Putamen (tissue), 1 donor: Measurements from ENCODE around the gene CCDC54.
"Not testable (repeated sequence)": the region's sequence is repeated elsewhere in the genome, so short reads cannot be mapped to it uniquely, and the experiment has no call there.

Experiments
- DNase-seq: peaks from one replicate; pipeline ENCODE4 v3.0.0-alpha.2; 2016; ENCODE audit warnings: low spot score

CCDC54 gene

GRCh38 chr3:107377151-107377550 is at the start of gene CCDC54:
Gene CCDC54 (plus strand): TSS chr3:107377439. CDS start chr3:107377588, 149 bp downstream.
- no peak for DNase-seq

GRCh38 chr3:107328069-107328468 is 49.2 kb upstream of the CCDC54 start:
- DNase-seq, result no peak

DNA sequence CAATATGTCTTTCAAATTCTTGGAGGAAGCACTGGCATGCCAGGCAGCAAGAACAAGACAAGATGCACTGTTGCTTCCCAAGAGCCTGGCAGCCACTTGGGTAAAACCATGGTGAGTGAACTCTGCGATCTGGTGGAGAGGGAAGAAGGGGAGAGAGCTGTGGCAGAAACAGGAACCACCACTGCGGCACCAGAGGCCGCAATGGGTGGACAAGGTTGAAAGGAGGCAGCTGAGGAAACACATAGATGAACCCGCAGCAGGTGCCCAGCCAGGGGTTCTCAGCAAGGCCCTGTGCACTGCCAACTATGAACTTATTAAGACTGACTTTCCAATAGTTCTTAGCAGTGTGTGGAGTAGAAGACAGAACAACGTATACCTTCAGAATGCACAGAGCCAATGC is 48.2 kb upstream of the CCDC54 start:
- DNase-seq, result no peak

DNA sequence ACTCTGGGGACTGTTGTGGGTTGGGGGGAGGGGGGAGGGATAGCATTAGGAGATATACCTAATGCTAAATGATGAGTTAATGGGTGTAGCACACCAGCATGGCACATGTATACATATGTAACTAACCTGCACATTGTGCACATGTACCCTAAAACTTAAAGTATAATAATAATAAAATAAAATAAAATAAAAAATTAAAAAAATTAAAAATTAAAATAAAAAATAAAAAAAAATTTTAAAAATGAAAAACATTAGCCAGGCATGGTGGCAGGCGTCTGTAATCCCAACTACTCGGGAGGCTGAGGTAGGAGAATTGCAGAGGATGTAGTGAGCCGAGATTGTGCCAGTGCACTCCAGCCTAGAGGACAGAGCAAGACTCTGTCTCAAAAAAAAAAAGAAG is 37.5 kb upstream of the CCDC54 start:
- DNase-seq, result not testable (repeated sequence)

DNA sequence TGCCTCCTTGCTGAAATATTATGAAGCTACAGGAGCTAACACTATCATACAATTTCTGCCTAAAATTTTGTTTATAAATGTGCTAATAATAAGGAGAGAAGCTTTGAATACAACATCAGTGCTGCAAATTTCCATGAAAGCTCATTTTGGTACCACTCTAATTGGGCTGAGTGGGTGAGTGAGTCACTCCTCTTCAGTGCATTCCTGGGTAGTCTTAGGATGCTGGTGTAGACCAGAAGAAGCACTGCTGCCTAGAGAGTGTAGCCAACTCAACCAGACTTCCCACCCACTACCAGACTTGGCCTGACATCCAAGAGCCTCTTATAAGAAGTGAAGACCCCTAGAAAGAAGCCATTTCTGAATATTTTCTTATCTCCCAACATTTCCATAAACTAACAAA is 32.5 kb upstream of the CCDC54 start:
- DNase-seq, result peak; percentile 33

DNA sequence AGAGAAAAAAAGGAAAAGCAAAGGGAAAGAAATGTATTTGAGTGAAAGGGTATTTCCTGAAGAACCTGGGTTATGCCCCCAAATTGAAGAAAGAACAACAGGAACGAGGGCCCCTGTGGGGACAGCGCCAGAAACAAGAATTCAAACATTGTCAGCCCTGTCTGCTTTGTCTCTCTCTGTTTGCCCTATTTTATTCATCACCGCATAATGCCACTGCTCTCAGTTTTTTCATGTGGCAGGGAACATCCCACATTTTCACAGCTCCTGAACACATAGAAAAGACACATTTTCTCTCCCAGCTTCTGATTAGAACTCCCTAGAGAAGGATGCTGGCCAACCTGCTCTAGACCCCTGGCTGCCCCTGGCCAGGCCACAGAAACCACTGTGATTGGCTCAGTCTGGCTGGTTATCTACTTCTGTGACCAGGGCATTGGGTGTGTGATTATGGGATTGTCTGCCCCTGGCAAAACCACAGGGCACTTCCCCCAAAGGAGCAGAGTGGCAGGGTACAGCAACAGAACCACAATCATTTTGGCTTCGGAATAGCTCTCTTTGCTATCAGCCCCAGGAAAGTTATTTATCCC is 31.3 kb upstream of the CCDC54 start:
- peak; percentile 49 for DNase-seq

GRCh38 chr3:107346564-107346963 is 30.7 kb upstream of the CCDC54 start:
- DNase-seq, result no peak

- no peak for DNase-seq
These were observed 29.5 kb upstream of the CCDC54 start for GRCh38 chr3:107347751-107348150.

- DNase-seq, result no peak
These were observed 20.5 kb upstream of the CCDC54 start for GRCh38 chr3:107356706-107357105.

GRCh38 chr3:107361633-107362032 is 15.6 kb upstream of the CCDC54 start:
- DNase-seq, result no peak

- no peak for DNase-seq
These were observed 12.2 kb upstream of the CCDC54 start for GRCh38 chr3:107365051-107365450.

GRCh38 chr3:107366766-107367165 is 10.5 kb upstream of the CCDC54 start:
- DNase-seq, result no peak

- no peak for DNase-seq
These were observed 9.9 kb upstream of the CCDC54 start for GRCh38 chr3:107367353-107367752.

- DNase-seq, result no peak
These were observed 8.4 kb upstream of the CCDC54 start for GRCh38 chr3:107368654-107369398.

DNA sequence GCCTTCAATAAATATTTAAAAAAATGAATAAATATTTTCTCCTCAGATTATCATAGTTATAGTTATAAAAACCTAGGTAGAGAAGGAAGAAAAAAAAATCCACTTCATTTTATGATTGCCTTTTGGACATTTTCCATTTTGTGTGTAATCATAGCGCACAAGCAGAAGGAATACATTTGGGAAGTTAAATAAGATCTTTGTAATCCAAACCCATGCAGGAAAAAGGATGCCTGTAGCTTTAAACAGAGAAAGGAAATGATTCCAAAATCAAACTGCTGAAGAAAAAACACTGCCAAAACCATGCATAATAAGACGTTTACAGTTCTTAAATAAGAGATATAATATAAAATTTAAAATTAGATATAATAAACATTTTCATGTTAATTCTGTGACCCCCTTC is 7.4 kb upstream of the CCDC54 start:
- no peak for DNase-seq

DNA sequence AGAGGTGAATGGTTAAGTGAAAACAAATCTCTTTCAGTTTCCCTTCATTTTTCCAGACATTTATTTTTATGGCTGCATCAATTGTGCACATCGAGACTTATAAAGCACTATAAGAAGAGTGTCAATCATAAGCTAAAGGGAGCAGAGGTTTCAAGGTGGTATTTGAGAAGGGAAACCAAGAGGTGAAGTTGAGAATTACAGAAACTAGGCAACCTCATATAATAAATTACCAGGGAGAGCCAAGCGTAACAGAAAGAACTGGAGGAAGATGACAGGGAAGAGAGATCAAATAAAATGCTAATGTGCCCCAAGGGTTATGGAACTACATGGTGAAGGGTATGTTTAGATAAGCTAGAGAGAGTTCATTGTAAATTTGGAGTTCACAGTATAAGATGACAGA is 6.3 kb upstream of the CCDC54 start:
- DNase-seq, result no peak

DNA sequence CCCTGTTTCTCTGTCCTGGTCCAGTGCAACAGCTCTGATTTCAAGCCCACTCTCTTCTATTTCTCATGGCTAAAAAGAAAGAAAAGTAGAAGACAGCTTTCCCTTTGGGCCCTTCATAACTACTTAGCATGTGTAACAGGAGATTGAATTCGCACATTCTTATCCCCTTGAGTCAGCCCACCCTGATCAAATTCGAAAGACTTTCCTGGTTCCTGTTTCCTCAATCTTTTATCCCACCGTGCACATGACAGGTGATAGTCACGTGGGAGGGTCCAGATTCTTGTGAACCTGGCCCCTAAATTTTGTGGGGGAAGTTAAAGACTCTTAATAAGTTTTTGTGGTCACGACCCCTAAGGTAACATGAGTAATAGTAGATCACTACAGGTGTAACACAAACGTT is 4.7 kb upstream of the CCDC54 start:
- DNase-seq, result no peak

GRCh38 chr3:107373896-107374295 is 3.3 kb upstream of the CCDC54 start:
- no peak for DNase-seq

GRCh38 chr3:107375682-107376081 is 1.6 kb upstream of the CCDC54 start:
- no peak for DNase-seq

- DNase-seq, result no peak
These were observed 5.4 kb downstream of the CCDC54 start for GRCh38 chr3:107382631-107383030.

GRCh38 chr3:107384428-107384827 is 7.2 kb downstream of the CCDC54 start:
- peak; percentile 58 for DNase-seq

DNA sequence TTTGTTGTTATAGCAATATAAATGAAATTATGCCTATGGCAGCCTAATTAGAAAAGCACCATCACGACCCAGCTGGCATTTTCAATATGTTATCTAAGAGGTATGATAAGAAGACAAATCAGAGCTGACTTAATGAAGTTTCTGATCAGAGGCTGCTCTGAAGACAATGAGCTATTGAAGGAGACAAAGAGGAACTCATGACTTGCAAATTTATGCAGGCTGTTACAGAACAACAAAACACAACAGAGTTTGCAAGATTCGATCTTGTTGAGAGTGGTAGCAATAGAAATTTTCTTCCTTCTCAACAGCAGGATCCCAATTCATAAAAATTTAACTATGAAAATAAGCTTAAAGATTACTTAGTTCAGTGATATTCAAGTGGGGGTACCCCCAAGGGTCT is 7.7 kb downstream of the CCDC54 start:
- peak; percentile 90 for DNase-seq

DNA sequence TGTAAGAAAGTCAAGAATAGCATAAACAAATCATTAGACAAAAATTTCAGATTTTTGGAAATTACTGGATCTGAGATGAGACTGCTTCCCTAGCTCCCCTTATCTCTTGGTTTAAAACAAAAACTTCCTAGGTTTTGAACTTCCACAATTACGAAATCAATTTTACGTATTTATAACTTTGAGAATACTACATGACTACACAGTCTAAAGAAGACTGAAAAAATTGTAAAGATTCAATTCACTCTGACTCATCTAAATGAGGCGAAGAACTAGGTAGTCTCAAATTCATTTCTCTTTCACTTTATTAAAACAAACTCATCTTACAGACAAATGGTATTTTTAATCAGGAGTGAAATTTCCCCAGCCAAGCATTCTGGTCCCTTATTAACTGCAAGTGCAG is 10.3 kb downstream of the CCDC54 start:
- DNase-seq, result no peak
